AG10803 (cell line): ENCODE measurements around the gene FGF10.

Experiments
- DNase-seq: peaks from one replicate; pipeline ENCODE4 v3.0.0; 2010; ENCODE audit warnings: low read depth
- H3K4me3 ChIP-seq: 2 replicates; pipeline ENCODE4 v1.5.1; 2011; ENCODE audit warnings: mild to moderate bottlenecking, low read length, control low read depth
- TF ChIP-seq, protein P1 (sequence below): conservative IDR thresholded peaks from 2 replicates; pipeline ENCODE4 v1.5.1; 2011; ENCODE audit warnings: mild to moderate bottlenecking, low read length, control low read depth, inconsistent platforms

The FGF10 gene

DNA sequence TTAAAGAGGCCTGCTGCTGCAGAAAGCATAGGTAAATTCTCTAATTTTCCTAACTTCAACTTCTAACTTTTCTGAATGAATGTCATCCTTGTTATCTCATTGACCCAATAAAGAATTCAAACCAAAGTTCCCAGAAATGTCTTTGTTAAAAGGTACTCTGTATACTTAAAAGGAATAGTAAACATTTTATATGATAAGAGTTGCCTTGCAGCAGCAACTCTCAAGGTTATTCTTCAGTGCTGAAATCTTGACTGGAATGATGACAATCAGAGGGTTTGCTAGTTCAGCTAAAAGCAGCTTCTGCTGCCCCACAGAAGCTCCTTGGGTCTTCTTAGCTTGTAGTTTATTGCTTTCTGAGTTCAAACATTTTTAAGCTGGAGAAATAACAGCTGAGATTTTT lies 28.3 kb downstream of the FGF10 start:
- no peak for DNase-seq
- TF ChIP-seq, protein P1, sequence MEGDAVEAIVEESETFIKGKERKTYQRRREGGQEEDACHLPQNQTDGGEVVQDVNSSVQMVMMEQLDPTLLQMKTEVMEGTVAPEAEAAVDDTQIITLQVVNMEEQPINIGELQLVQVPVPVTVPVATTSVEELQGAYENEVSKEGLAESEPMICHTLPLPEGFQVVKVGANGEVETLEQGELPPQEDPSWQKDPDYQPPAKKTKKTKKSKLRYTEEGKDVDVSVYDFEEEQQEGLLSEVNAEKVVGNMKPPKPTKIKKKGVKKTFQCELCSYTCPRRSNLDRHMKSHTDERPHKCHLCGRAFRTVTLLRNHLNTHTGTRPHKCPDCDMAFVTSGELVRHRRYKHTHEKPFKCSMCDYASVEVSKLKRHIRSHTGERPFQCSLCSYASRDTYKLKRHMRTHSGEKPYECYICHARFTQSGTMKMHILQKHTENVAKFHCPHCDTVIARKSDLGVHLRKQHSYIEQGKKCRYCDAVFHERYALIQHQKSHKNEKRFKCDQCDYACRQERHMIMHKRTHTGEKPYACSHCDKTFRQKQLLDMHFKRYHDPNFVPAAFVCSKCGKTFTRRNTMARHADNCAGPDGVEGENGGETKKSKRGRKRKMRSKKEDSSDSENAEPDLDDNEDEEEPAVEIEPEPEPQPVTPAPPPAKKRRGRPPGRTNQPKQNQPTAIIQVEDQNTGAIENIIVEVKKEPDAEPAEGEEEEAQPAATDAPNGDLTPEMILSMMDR, result no peak
- H3K4me3 ChIP-seq, result no peak overlapping the region

DNA sequence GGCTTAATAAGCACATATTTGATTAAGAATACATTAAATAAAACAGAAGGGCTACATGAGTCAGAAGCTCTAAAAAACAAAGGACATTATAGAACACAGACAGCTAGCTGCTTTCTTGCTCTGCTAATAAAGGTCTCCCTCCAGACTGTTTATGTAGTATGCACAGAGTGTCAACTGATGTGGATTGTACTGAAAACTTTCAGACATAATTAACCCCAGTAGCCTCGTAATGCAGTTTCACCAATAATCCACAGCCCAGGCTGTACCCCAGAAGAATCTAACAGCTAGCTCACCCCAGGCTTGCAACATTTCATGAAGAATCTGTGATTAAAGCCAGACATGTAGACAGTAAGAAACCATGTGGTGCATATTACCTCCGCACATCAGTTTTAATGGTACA lies 30.8 kb downstream of the FGF10 start:
- DNase-seq, result no peak
- H3K4me3 ChIP-seq, result no peak overlapping the region
- TF ChIP-seq, protein P1, result no peak

DNA sequence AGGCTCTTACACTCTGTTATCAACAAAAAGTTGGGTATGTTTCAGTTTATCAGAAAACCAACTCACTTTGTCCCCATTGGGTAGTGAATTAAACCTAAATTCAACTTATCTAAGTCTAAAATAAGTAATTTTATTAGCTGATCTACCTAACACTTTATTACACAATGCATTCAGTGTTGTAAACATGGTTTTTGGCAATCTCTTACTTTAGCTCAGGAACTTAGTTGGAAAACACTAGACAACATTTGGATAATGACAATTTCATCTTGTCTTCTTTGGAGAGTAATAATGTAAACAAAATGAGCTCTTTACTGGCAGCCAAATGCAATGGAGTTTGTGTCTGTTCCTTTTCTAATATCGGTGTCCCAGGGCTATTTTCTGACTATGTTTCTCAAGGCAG lies 33.0 kb downstream of the FGF10 start:
- no peak overlapping the region for H3K4me3 ChIP-seq
- TF ChIP-seq, protein P1, result no peak
- DNase-seq, result no peak

DNA sequence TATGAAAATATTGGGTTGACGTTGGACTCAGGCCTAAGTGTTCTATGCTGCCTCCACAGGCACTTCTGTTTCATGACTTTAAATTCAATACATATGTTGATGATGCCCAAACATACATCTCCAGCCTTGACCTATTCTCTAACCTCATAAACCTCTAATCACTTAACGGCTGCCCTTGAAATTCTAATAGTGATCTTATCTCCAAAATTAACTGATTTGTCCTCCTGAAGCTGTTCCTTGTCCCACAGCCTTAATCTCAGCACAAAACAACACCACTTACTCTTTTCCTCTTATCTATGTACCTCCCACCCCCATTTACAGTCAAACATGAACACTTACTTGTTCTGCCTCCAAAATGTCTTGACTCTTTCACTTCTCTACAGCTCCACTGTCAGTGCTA lies 43.3 kb downstream of the FGF10 start:
- no peak overlapping the region for H3K4me3 ChIP-seq
- no peak for DNase-seq
- TF ChIP-seq, protein P1, result no peak

DNA sequence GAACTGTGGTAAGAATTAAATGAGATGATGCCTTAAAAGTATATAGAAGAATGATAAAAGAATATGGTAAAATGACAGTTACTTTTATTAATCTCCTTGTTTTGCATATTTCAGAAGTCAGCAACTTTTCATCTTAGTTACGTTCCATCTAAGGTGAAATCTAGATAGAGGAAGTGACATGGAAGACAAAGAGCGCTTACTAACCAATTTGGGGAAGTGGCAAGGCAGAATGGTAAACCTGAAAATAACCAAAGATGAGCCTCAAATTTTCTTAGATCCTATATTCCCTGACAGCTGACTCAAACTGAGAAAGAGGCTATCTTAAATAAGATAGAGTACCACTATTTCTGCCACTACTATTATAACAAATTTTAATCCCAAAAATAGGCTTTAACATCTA lies 52.5 kb downstream of the FGF10 start:
- TF ChIP-seq, protein P1, result no peak
- H3K4me3 ChIP-seq, result no peak overlapping the region
- no peak for DNase-seq

DNA sequence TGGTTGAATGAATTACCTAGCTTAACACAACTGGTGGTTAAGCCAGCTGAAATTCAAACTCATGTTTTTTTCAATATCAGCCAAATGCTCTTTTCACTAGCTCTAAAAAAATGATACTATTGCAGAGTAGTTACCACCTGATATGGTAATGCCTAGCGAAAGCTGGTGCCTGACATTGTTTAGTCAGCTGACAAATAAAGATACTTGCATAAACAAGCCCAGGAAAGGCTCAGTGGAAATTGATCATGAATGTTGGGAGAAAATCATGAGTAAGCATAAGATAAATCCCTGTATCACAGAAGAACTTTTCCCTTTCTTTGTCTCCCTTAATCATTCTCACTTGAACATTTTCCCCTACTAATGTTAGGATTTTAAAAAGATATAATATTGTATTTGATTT lies 54.6 kb downstream of the FGF10 start:
- TF ChIP-seq, protein P1, result no peak
- H3K4me3 ChIP-seq, result no peak overlapping the region
- DNase-seq, result no peak

DNA sequence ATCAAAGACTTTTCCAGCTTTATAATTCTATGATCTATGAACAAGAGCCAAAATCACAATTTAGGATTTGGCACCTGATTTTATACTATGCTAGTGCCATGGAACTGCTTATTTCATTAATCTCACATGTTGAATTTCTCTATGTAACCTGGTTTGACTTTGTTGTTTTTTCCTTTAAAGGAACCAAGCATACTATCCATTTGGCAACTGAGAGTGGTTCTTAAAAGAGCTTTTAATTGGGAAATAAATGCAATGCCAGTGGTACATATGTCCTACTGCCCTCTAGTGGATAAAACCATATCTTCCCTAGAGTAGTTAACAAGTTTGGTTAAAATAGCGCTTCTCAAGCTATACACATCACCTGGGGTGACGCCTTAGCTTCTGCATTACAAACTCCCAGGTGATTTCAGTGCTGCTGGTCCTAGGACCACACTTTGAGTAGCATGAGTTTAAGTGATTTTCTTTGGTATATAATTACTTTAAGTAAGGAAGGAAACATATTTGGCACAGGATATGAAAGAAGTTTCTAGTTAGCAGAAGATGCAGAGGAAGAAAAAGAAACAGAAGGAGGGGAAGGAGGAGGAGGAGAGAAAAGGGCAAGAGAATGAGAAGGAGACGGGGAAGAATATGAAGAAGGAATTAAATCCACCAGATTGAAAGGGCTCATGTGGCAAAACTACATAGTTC lies 56.8 kb downstream of the FGF10 start:
- TF ChIP-seq, protein P1, result peak; percentile 75
- no peak overlapping the region for H3K4me3 ChIP-seq
- DNase-seq, result peak; percentile 56
